Right lobe of liver (tissue), 4 donors: ENCODE data around the gene TLE1.
"Not testable (repeated sequence)": the region's sequence is repeated elsewhere in the genome, so short reads cannot be mapped to it uniquely, and the experiment has no call there.

Source experiments
- POLR2A ChIP-seq: fragments of 450-650 bp; IDR thresholded peaks from one replicate; pipeline ENCODE4 v1.6.1; 2017; ENCODE audit warnings: antibody characterized with exemption, mild to moderate bottlenecking
- TF ChIP-seq, protein P1 (sequence below), 4 donors: fragments of 200-600 bp in 3 of 4; fragments of 450-650 bp in 1 of 4; IDR thresholded peaks; one replicate each; pipeline versions ENCODE4 v1.5.1 to v1.8.0; 2016 to 2022; ENCODE audit warnings: antibody characterized with exemption in 4 of 4, mild to moderate bottlenecking in 2 of 4
- donor health status: DM: no; HTN: no; CAD: no.
- donor health status: DM: no; HTN: no; CAD: no.
- donor health status: DM: no; HTN: yes; CAD: no.

DNA sequence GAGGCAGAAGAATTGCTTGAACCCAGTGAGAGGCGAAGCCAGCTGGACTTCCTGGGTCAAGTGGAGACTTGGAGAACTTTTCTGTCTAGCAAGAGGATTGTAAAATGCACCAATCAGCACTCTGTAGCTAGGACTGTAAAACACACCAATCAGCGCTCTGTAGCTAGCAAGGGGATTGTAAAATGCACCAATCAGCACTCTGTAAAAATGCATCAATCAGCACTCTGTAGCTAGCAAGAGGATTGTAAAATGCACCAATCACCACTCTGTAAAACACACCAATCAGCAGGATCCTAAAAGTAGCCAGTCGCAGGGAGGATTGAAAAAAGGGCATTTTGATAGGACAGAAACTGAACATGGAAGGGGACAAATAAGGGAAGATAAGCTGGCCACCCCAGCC, 41.2 kb upstream of the TLE1 start:
- TF ChIP-seq, protein P1, sequence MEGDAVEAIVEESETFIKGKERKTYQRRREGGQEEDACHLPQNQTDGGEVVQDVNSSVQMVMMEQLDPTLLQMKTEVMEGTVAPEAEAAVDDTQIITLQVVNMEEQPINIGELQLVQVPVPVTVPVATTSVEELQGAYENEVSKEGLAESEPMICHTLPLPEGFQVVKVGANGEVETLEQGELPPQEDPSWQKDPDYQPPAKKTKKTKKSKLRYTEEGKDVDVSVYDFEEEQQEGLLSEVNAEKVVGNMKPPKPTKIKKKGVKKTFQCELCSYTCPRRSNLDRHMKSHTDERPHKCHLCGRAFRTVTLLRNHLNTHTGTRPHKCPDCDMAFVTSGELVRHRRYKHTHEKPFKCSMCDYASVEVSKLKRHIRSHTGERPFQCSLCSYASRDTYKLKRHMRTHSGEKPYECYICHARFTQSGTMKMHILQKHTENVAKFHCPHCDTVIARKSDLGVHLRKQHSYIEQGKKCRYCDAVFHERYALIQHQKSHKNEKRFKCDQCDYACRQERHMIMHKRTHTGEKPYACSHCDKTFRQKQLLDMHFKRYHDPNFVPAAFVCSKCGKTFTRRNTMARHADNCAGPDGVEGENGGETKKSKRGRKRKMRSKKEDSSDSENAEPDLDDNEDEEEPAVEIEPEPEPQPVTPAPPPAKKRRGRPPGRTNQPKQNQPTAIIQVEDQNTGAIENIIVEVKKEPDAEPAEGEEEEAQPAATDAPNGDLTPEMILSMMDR (IDR thresholded peaks at IDR 0.05), result not testable (repeated sequence)
- not testable (repeated sequence) for TF ChIP-seq POLR2A
